GM18861 (cell line): ENCODE data around the gene NYAP2.

Experiments used
- ATAC-seq: cut with Tn5 transposase; IDR thresholded peaks from one replicate; pipeline ENCODE4 v1.9.1; 2021; ENCODE audit not compliant: unreplicated experiment

NYAP2 gene

DNA sequence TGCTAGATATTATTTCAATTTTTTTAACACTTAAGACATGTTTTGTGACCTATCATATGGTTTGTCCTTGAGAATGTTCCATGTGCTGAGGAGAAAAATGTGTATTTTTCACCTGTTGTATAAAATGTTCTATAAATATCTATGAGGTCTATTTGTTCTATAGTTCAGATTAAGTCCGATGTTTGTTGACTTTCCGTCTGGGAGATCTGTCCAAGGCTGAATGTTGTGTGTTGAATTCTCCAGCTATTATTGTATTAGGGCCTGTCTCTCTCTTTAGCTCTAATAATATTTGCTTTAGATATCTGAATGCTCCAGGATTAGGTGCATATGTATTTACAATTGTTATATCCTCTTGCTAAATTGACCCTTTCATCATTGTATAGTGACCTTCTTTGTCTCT lies 144.1 kb downstream of the NYAP2 start:
- ATAC-seq, result no peak

DNA sequence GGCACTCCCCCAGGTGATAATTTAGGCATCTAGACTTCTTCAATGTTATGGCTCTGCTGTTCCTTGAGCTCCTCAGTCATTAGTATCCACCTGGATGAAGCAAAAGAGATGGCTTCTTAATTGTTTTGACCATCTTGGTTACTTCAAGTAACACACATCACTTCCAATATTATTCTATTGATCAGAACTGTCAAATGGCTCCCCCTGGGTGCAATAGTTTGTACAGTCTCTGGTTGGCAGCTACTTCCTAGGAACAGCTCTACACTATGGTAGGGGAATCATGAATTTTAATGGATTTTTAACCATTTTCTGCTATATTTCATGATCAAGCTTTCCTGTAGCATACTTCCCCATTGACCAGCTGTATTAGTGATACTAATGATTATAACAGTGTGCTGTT lies 157.0 kb downstream of the NYAP2 start:
- ATAC-seq, result no peak

DNA sequence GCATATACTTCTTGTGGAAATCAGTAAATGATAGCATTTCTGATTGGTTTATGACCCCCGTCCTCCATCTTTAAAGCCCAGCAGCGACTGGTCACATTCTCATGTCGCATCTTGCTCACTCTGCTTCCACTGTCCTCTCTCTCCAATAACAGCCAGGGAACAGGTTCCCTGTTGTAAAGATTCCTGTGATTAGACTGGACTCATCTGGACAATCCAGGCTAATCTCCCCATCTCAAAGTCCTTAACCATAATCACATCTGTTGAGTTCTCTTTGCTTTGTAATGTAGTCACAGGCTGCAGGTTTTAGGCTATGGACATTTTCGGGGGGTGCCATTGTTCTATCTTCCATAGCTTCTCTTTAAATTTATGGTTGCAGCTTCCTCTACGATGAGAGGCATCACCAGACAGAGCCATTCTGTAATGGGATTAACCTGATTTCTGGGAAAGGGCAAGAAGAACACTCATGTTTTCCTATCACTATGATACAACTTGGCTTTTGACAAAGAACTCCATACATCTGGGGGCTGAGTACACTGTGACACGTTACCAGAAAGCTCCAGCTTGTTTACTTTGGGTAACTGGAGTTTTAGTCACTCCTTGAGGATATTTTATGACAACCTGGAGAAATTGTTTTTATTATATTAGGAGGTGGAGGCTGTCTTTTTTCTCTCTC lies 159.0 kb downstream of the NYAP2 start:
- no peak for ATAC-seq

DNA sequence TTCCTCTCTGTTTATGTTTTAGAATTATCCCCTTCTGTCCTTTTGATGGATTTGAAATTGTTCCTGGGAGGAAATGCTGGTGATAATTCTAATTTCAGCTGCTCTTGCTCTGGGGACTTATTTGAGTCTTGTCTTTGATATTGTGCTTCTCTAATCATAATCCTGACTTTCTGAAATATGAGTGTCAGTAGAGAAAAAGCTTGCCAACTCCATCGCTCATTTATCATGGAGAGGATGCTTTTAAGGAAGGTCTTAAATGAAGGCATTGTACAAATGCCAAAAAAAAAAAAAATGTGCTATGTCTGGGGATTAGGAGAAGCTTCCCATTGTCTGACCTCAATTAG lies 159.5 kb downstream of the NYAP2 start:
- ATAC-seq, result no peak

DNA sequence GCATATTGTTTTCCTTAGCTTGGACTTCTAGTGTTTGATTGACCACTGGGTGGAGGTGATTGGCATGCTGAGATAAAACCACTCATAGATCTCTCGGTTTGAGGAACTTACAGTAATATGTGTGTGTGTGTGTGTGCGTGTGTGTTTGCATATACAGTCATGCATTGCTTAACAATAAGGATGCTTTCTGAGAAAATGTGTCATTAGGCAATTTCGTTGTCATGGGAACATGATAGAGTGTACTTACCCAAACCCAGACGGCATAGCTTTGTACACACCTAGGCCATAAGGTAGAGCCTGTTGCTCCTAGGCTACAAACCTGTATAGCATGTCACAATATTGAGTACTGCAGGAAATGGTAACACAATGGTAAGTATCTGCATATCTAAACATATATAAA lies 167.3 kb downstream of the NYAP2 start:
- ATAC-seq, result no peak

DNA sequence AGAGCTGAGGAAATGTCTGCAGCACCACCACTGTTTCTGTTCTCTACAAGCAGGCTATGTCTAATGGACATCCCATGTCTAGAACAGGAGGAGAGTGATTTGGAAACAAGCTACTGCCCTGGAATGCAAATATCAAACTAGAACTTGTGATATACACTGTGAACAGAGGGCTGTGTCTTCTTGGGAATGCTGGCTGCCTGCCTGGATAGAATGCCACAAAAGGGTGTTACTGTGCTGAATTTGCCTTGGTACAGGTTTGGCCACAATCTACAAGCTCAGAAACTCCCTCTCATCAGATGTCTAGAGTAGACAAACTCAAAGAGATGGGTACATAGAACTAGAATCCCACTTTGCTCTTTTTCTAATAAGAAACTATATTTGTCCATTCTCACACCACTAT lies 170.5 kb downstream of the NYAP2 start:
- ATAC-seq, result no peak

DNA sequence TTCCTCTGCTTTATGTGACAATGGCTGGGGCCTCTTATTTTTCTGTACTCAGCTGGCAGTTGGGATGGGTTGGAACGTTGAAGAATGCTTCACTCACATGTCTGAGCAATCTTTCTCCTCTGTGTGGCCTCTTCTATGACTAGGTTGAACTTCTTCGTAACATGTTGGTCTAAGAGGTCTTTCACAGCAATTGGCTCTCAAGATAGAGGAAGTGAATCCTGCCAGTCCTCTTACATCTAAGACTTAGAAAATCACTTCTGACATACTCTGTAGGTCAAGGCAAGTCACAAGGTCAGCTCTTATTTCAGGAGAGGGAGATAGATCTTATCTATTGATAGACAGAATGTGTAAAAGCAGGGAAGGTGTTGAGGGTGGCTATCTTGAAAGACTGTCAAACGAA lies 174.1 kb downstream of the NYAP2 start:
- ATAC-seq, result no peak

DNA sequence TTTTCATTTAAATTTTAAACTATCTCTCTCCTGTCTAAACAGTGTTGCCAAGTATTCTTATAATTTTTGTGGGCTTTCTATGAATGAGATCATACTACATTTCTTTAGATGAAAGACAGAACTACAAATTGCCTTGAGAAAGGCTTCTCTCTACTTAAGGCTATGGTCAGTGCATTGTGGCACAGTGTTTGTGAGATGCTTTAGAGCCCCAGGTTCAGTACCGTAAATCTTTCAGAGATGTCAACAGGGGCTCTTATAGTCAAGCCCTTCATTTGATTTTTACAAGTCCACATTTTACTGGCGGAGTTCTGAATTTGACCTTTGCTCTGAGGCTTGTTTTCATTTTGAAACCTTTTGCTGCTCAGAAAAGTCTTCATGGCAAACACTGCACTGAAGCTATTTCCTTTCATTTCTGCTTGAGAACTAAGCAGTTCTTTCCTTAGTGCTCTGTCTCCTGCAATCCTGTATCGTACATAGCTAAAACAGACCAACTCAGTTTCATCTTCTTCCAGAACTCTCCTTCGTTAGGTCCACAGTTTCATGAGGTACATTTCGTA lies 175.2 kb downstream of the NYAP2 start:
- ATAC-seq, result no peak

DNA sequence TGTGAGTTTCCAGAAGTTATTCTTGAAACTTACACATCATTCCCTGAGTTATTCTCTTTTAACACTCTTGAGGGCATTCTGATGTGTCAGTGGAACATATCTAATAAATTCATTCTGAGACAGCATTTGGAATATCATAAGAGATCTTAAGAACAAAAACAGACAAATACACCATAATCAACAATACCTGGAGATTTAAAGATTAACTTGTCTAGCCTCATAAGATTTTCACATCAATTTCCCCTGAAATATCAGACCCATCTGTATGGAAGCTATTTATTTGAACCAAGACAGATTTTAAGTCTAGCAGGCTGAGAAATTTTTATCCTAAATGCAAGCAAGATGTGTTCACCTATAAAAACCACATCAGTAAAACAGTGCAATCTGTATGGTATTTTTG lies 181.6 kb downstream of the NYAP2 start:
- ATAC-seq, result no peak

DNA sequence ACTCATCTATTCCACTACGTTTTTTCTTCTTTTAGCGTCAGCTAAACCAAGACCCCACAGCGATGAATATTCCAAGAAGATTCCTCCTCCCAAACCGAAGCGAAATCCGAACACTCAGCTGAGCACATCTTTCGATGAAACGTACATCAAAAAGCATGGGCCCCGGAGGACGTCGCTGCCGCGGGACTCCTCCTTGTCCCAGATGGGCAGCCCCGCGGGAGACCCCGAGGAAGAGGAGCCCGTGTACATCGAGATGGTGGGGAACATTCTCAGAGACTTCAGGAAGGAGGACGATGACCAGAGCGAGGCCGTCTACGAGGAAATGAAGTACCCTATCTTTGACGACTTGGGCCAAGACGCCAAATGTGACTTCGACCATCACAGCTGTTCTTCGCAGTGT lies 182.4 kb downstream of the NYAP2 start:
- ATAC-seq, result no peak

DNA sequence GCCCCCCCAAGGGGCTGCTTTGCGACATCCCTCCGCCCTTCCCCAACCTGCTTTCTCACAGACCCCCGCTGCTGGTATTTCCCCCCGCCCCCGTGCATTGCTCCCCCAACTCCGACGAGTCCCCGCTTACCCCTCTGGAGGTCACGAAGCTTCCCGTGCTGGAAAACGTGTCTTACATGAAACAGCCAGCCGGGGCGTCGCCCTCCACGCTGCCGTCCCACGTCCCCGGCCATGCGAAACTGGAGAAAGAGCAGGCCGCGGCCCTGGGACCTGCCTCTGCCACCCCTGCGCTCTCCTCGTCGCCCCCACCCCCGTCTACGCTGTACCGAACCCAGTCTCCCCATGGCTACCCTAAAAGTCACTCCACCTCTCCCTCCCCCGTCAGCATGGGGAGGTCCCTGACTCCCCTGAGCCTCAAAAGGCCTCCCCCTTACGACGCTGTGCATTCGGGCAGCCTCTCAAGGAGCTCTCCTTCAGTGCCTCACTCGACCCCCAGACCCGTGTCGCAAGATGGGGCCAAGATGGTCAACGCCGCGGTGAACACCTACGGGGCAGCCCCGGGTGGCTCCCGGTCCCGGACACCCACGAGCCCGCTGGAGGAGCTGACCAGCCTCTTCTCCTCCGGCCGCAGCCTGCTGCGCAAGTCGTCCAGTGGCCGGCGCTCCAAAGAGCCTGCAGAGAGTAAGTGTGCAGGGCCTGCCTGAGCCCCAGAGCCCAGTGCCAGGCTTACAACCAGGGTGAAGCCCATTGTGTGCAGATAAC lies 183.0 kb downstream of the NYAP2 start:
- ATAC-seq, result no peak

DNA sequence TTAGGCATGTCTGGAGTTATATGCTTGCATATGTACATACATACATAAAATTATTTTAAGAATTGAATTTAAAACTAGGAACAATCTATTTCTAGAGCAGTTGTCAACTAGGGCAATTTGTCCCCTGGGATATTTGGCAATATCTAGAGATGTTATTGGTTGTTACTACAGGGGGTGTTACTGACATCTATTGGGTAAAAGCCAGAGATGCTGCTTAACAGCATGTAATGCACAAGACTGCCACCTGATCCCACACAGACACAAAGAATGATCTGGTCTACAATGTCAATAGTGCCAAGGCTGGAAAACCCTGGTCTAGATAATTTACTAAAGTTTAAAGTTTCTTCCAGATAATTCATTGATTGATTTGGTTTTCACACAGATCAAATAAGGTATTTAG lies 185.3 kb downstream of the NYAP2 start:
- no peak for ATAC-seq

DNA sequence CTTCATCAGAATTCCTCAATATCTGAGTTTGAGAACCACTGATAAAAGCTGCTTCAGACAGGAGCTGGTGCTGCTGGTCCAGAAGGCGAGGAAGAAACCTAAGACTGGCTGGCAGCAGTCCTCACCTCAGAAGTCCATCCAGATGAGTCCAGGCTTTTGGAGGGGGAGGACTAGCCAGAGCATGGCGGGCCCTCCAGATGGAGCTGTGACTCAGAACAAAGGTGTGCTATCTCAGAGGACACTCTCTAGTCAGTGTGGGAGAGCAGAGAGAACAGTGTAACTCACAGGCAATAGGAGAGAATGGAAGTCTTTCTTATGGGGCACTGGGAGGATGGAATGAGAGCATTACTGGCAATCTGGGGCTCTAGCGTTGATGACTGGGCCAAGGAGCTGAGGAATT lies 191.4 kb downstream of the NYAP2 start:
- ATAC-seq, result no peak

DNA sequence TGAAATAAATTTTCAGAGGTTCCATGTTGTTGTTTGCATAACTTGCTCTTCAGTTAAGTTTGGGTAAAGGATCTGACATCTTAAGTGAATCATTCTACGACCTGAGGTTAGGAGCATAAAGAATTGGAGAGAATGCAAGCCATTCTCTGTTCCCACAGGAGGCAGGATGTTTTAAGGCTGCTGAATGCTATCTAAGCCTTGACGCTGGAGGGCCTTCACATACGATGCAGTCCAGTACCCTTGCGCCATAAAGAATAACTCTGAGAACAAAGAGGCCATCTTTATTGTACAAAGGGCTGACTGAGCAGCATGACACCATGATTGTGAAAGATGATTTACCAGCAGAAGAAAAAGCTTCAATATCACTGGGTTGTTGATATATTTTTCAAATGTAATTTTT lies 198.4 kb downstream of the NYAP2 start:
- no peak for ATAC-seq

DNA sequence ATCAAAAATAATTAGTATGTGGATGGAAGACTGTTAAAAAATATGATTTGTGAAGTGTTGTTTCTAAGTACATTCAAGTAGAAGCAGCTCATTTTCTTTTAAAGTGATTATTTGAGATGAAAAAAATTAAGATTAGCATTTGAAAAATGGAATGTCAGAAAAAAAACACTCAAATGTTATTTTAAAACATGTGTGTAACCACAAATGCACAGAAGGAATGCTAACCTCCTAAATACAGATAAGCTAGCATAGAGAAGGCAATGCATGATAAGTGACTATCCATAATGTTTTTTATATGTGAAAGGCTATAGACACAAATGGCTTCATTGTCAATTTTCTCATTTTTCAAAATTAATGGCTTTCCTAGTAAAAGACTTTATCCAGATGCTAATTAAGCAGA lies 198.9 kb downstream of the NYAP2 start:
- ATAC-seq, result no peak

DNA sequence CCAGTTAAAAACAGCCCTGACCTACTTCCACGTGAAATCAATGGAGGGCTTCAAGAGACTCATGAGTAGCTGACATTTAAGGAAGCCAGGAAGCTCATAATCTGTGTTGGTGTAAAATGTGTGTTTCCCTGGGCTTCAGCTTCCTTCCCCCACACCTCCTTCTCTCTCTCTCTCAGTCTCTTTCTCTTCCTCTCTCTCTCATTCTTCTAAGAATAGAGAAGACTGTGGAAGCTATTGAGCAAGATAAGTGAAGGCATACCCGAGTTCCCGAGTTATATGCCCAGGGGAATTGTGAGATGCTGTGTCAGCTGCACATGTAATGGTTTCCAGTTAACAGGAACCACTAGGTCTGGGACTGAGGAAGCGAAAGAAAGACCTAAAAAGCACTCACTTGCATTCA lies 199.4 kb downstream of the NYAP2 start:
- no peak for ATAC-seq

DNA sequence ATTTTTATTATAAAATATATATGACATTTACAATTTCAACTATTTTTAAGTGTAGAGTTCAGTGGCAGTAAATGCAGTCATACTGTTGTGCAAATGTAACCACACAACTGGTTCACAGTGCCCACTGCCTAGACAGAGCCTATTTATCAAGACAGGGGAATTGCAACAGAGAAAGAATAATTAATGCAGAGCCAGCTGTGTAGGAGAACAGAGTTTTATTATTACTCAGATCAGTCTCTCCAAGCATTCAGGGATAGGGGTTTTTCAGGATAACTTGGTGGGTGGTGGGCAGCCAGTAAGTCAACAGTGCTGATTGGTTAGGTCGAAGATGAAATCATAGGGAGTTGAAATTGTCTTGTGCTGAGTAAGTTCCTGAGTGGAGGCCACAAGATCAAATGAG lies 200.3 kb downstream of the NYAP2 start:
- no peak for ATAC-seq

DNA sequence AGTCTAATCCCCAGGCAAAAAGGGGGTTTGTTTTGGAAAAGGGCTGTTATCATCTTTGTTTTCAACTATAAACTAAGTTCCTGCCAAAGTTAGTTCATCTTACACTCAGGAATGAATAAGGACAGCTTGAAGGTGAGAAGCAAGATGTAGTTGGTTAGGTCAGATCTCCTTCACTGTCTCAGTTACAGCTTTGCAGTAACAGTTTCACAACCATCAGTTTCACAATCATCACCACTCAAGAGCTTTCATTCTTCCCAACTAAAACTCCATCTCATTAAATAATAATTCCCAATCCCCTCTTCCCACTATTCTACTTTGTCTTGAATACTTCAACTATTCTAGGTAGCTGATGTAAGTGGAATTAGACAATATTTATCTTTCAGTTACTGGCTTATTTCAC lies 200.9 kb downstream of the NYAP2 start:
- no peak for ATAC-seq

DNA sequence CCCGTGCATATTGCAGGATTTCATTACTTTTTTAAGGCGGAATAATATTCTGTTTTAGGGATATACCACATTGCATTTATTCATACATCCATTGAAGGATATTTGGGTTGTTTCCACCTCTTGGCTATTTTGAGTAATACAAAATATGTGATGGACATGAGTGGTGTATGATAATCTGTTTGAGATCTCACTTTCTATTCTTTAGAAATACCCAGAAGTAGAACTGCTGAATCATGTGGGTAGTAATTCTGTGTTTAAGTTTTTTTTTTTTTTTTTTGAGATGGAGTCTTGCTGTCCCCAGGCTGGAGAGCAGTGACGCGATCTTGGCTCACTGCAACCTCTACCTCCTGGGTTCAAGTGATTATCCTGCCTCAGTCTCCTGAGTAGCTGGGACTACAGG lies 201.4 kb downstream of the NYAP2 start:
- no peak for ATAC-seq

DNA sequence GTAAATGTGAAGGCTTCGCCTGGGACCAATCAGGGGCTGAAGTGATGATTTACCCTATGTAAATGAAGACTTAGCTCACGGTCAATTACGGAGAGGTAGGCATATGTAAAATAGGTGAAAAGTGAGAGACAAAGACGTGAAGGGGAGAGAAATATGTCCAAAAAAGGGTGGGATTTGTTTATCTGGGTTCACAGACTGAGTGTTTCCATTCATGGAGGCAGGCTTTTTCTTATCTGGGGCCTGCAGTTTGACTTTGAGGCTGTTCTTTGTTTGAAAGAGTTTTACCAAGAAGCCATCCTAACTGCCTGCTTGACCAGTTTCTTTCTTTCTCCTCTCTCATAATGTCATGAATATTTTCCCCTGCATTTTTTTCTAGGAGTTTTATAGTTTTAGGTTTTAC lies 202.7 kb downstream of the NYAP2 start:
- ATAC-seq, result no peak

DNA sequence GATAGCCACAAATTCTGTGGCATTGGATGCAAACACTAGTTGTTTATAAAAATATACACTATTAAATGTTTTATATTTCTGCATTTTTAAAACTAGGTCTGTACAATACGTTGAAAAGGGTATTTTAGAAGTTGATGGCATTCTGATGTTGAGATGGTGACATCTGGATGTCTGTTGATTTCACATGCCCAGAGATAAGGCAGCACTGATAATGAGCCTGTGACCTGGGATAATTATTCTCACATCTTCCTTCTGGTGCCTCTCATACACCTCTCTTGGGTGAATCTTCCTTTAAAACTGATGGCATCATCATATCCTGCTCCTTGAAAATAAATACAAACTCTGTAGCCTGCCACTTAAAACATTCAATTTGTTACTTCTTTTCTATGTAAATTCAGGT lies 208.6 kb downstream of the NYAP2 start:
- ATAC-seq, result no peak

DNA sequence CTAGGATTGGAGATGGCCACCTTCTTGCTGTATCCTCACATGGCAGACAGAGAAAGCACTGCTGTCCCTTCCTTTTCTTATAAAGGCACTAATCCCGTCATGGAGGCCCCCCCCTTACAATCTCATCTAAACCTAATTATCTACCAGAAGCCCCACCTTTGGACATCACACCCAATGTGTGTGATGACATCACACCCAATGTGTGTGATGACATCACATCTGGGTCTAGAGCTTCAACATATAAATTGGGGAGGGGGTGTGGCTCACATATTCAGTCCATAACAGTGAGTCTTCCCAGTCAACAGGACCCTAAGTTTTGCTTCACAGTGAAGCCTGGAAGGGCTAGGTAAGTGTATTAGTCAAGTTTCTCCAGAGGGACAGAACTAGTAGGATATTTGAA lies 213.1 kb downstream of the NYAP2 start:
- ATAC-seq, result no peak

DNA sequence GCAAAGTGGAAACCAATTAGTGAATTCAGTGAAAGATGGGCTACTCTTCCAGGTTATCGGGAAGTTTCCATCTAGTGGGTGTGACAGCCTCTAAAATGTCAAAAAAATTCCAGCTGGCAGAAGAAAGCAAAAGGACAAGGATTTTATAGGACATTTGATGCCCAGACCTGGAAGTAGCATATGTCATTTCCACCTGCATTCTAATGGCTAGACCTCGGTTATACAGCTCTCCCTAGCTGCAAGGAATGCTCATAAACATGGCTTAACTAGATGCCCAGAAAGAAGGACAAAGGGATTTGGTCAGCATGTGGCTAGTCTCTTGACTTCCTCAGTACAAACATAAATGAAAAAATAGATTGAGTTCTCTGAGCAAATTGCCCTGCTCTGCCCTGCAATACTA lies 215.4 kb downstream of the NYAP2 start:
- no peak for ATAC-seq
